GM06990 (cell line): ENCODE results near the gene HOXD9.

Source experiments
- DNase-seq: peaks from one replicate; pipeline ENCODE4 v3.0.0-alpha.2; 2011; ENCODE audit not compliant: insufficient read length; ENCODE audit errors: extremely low read depth
- H3K27me3 ChIP-seq: replicated peaks from 2 replicates; pipeline ENCODE4 v1.6.0; 2011; ENCODE audit warnings: low read length; ENCODE audit not compliant: control insufficient read depth, insufficient read depth
- H3K36me3 ChIP-seq: 2 replicates; pipeline ENCODE4 v1.5.1; 2011; ENCODE audit warnings: low read length; ENCODE audit not compliant: control insufficient read depth, insufficient read depth
- H3K4me3 ChIP-seq: replicated peaks from 2 replicates; pipeline ENCODE4 v1.5.1; 2011; ENCODE audit warnings: low read depth, mild to moderate bottlenecking, control low read depth, low read length
- TF ChIP-seq, protein P1 (sequence below): IDR thresholded peaks from 2 replicates; pipeline ENCODE4 v1.5.1; 2011; ENCODE audit warnings: low read length, control low read depth, mild to moderate bottlenecking, inconsistent platforms; ENCODE audit not compliant: insufficient read depth, poor library complexity, severe bottlenecking

Gene HOXD9

DNA sequence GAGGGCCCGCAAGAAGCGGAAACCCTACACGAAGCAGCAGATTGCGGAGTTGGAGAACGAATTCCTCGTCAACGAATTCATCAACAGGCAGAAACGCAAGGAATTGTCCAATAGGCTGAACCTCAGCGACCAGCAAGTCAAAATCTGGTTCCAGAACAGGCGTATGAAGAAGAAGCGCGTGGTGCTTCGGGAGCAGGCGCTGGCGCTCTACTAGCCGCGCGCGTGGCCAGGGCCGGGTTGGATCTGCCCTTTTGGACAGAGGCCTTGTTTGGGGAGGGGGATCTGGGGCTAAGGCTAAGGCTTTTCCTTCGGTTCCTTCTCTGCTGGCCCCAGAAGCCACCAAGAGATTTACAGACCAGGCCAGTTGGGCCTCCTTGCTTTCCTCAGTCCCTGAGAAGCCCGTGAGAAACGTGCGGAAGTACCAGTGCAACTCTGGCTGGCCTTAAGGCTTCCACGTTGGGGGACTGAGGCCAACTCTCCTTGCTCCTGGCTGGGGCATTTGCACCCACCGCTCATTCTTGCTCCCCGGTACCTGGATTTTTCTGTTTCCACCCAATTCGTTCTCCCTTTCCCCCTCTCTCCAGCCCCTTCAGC, 21.9 kb upstream of the HOXD9 start:
- Histone ChIP-seq H3K4me3 (no peak overlapping the region), H3K27me3 (no peaks in the 10 kb centered on the region; the same call in 1 of the 2 replicates), H3K36me3 (no peaks in the 10 kb centered on the region)
- TF ChIP-seq, protein P1, sequence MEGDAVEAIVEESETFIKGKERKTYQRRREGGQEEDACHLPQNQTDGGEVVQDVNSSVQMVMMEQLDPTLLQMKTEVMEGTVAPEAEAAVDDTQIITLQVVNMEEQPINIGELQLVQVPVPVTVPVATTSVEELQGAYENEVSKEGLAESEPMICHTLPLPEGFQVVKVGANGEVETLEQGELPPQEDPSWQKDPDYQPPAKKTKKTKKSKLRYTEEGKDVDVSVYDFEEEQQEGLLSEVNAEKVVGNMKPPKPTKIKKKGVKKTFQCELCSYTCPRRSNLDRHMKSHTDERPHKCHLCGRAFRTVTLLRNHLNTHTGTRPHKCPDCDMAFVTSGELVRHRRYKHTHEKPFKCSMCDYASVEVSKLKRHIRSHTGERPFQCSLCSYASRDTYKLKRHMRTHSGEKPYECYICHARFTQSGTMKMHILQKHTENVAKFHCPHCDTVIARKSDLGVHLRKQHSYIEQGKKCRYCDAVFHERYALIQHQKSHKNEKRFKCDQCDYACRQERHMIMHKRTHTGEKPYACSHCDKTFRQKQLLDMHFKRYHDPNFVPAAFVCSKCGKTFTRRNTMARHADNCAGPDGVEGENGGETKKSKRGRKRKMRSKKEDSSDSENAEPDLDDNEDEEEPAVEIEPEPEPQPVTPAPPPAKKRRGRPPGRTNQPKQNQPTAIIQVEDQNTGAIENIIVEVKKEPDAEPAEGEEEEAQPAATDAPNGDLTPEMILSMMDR = no peak
- no peak for DNase-seq

DNA sequence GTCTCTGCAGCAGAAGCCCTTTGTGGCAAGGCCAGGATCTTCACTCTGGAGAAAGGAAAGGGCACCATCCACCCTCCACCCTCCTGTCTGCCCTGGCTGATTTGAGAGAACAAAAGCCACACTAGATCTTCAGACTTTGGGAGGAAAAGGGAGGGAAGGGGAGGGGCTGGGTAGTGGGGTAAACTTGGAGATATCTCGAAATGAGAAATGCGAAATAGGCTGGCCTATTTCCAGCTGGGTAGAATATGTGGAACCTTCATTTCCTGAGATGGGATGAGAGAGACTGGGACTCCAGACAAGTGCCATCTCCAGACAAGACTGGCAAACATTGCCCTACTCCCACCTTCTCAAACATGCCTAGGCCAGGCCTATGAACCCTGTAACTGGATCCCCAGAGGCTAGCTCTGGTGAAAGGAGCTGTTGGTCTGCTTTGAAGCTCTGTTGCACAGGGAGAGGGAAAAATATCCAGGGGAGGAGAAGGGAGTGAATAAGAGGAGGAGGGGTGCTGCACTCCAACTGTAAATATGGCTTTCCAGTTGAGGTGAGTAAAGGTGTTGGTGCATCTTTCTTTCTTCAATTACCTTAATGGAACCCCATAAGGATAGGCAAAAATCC, 21.2 kb upstream of the HOXD9 start:
- no peak for DNase-seq
- TF ChIP-seq, protein P1 = no peak
- H3K27me3 ChIP-seq = no peaks in the 10 kb centered on the region; the same call in 1 of the 2 replicates
- H3K36me3 ChIP-seq = no peaks in the 10 kb centered on the region
- no peak overlapping the region for H3K4me3 ChIP-seq

DNA sequence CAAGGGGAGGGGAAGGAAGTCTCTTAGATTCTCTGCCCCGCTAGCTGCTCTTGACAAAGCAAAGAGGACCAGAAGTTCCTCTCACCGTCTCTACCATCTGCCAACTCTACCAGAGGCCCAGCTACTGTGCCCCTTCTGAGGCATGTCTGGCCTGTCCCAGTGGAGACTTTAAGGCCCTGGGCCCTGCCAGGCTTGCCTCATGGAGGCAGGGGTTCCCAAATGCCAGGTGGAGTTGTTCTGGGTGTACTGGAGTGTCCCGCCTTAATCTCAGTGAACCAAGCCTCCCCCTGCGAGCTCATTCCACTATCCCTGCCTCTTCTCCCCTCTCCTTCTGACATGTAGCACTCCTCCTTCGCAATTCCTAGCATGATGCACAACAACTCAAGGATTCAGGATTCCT, 20.7 kb upstream of the HOXD9 start:
- DNase-seq = no peak
- TF ChIP-seq, protein P1 = no peak
- no peak overlapping the region for H3K4me3 ChIP-seq
- no peaks in the 10 kb centered on the region; the same call in 1 of the 2 replicates for H3K27me3 ChIP-seq
- H3K36me3 ChIP-seq = no peaks in the 10 kb centered on the region

DNA sequence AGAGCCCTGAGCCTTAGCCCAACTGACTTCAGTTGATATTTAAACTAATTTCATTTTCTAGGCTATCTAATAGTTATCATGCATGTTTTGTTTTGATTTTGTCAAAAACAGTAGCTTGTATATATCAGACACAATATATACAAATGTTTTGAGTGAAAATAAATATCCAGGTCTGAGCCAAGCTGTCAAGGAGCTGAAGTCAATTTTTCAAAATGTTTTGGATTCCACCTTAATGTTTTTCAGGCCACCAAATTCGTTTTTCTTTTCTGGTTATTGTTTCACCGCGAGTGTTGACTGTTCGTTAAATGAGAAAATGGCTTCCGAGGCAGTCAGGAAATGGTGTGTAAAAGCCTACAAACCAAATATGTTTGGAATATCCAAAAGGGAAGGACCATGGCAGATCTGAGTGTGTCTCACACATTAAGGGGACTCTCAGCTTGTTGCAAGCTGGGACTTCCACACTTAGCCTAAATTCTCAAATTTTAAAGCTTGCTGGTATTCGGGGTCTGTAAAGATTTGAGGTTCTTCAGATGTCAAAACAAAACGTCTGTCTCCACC, 20.1 kb upstream of the HOXD9 start:
- TF ChIP-seq, protein P1 = no peak
- H3K36me3 ChIP-seq = no peaks in the 10 kb centered on the region
- H3K27me3 ChIP-seq = no peaks in the 10 kb centered on the region; the same call in 1 of the 2 replicates
- DNase-seq = no peak
- H3K4me3 ChIP-seq = no peak overlapping the region

DNA sequence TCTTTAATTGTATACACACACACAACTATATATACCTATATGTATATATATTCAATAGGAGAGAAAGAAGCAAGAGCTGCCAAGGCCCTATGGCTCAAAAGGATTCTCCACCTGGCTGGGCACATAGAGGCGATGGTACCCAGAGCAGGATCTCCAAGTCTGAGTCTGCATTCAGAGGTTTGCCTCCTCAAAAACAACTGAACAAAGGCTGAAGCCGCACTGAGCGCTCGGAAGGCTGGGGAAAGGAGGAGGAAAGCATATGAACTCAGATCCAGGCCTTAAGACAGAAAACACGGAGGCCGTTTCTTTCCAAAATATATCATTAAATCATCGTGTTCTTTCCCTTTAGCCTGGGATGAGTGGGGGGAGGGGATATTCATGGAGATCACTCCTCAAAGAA, 19.3 kb upstream of the HOXD9 start:
- no peaks in the 10 kb centered on the region for H3K36me3 ChIP-seq
- TF ChIP-seq, protein P1 = no peak
- no peak for DNase-seq
- no peak overlapping the region for H3K4me3 ChIP-seq
- no peaks in the 10 kb centered on the region; the same call in 1 of the 2 replicates for H3K27me3 ChIP-seq
